Neural cell (in vitro differentiated cells): ENCODE results near the gene MGAT4A. TPM values are rescaled to one million over a fixed set of nuclear protein-coding genes. Genes with fewer than 3 reads are reported as not detected.

Source experiments
- H2AFZ ChIP-seq: fragments of 200-600, 300-800 bp; sonication (generic), shearing (Covaris generic); 2 replicates; pipeline ENCODE4 v1.6.0; 2014; ENCODE audit warnings: low read depth, mild to moderate bottlenecking, antibody characterized with exemption, low read length, moderate library complexity
- H3F3A ChIP-seq: fragments of 200-600 bp; shearing (Covaris generic); 2 replicates; pipeline ENCODE4 v1.6.1; 2016; ENCODE audit warnings: mild to moderate bottlenecking, moderate library complexity, mixed read lengths, antibody characterized with exemption, low read length; ENCODE audit not compliant: insufficient read depth, poor library complexity, severe bottlenecking
- H3K27ac ChIP-seq: fragments of 200-600, 300-800 bp; sonication (generic), shearing (Covaris generic); 2 replicates; pipeline ENCODE4 v1.5.1; 2014; ENCODE audit warnings: mild to moderate bottlenecking, low read length, moderate library complexity
- H3K27me3 ChIP-seq: fragments of 300-800, 200-600 bp; sonication (generic), shearing (Covaris generic); 2 replicates; pipeline ENCODE4 v1.6.0; 2014; ENCODE audit warnings: mild to moderate bottlenecking, low read depth, low read length, moderate library complexity; ENCODE audit not compliant: insufficient read depth
- H3K36me3 ChIP-seq: fragments of 300-800, 200-600 bp; sonication (generic), shearing (Covaris generic); 2 replicates; pipeline ENCODE4 v1.5.1; 2014; ENCODE audit warnings: mild to moderate bottlenecking, antibody characterized with exemption, low read length, moderate library complexity; ENCODE audit not compliant: insufficient read depth
- H3K4me2 ChIP-seq: fragments of 300-800, 200-600 bp; sonication (generic), shearing (Covaris generic); 2 replicates; pipeline ENCODE4 v1.6.0; 2014; ENCODE audit warnings: mild to moderate bottlenecking, low read length
- H3K4me3 ChIP-seq: fragments of 300-800, 200-600 bp; sonication (generic), shearing (Covaris generic); 2 replicates; pipeline ENCODE4 v1.5.1; 2014; ENCODE audit warnings: mild to moderate bottlenecking, low read length, moderate library complexity
- H3K79me2 ChIP-seq: fragments of 200-600 bp; shearing (Covaris generic); replicated peaks from 2 replicates; pipeline ENCODE4 v1.6.0; 2014; ENCODE audit warnings: mild to moderate bottlenecking, low read length, moderate library complexity; ENCODE audit not compliant: insufficient read depth
- H3K9ac ChIP-seq: fragments of 300-800, 200-600 bp; sonication (generic), shearing (Covaris generic); 2 replicates; pipeline ENCODE4 v1.6.1; 2016; ENCODE audit warnings: mild to moderate bottlenecking, low read length, mixed read lengths
- H3K9me2 ChIP-seq: fragments of 200-600 bp; shearing (Covaris generic); 2 replicates; pipeline ENCODE4 v1.6.1; 2016; ENCODE audit warnings: mild to moderate bottlenecking, low read length, mixed read lengths; ENCODE audit not compliant: insufficient read depth
- H3K9me3 ChIP-seq: fragments of 200-600, 300-800 bp; sonication (generic), shearing (Covaris generic); 2 replicates; pipeline ENCODE4 v1.6.1; 2016; ENCODE audit warnings: mild to moderate bottlenecking, mixed run types, low read length, moderate library complexity, mixed read lengths
- H4K20me1 ChIP-seq: fragments of 200-600 bp; shearing (Covaris generic); 2 replicates; pipeline ENCODE4 v1.6.1; 2016; ENCODE audit warnings: mild to moderate bottlenecking, mixed run types; ENCODE audit not compliant: insufficient read depth
- CTCF ChIP-seq: fragments of 450-650 bp; IDR thresholded peaks from 2 replicates; pipeline ENCODE4 v1.5.1; 2014; ENCODE audit warnings: antibody characterized with exemption, mild to moderate bottlenecking, moderate library complexity; ENCODE audit not compliant: poor library complexity, severe bottlenecking
- EP300 ChIP-seq: fragments of 450-650 bp; conservative IDR thresholded peaks from 2 replicates; pipeline ENCODE4 v1.6.1; 2014; ENCODE audit warnings: antibody characterized with exemption, mild to moderate bottlenecking, moderate library complexity; ENCODE audit not compliant: poor library complexity, severe bottlenecking
- EZH2 ChIP-seq: fragments of 200-600, 300-800 bp; shearing (Covaris generic), sonication (generic); IDR thresholded peaks from 2 replicates; pipeline ENCODE4 v1.6.1; 2014; ENCODE audit warnings: antibody characterized with exemption, low read length, borderline replicate concordance, mild to moderate bottlenecking; ENCODE audit not compliant: insufficient read depth, poor library complexity, severe bottlenecking
- MXI1 ChIP-seq: fragments of 450-650 bp; conservative IDR thresholded peaks from 2 replicates; pipeline ENCODE4 v1.6.1; 2014; ENCODE audit warnings: antibody characterized with exemption, mild to moderate bottlenecking; ENCODE audit not compliant: poor library complexity, severe bottlenecking
- POLR2AphosphoS5 ChIP-seq: IDR thresholded peaks from 2 replicates; pipeline ENCODE4 v1.6.1; 2012
- RAD21 ChIP-seq: fragments of 450-650 bp; conservative IDR thresholded peaks from 2 replicates; pipeline ENCODE4 v1.6.1; 2014; ENCODE audit warnings: antibody characterized with exemption, mild to moderate bottlenecking, moderate library complexity
- REST ChIP-seq: IDR thresholded peaks from 2 replicates; pipeline ENCODE4 v1.6.1; 2012; ENCODE audit warnings: borderline replicate concordance
- SMC3 ChIP-seq: fragments of 450-650 bp; conservative IDR thresholded peaks from 2 replicates; pipeline ENCODE4 v1.6.1; 2014; ENCODE audit warnings: antibody characterized with exemption, mild to moderate bottlenecking, moderate library complexity; ENCODE audit not compliant: poor library complexity
- TAF1 ChIP-seq: IDR thresholded peaks from 2 replicates; pipeline ENCODE4 v1.6.1; 2012; ENCODE audit warnings: low read depth
- polyA plus RNA-seq: library from polyadenylated mRNA; depleted of rRNA; stranded (reverse); fragments of >200 nt; gene quantifications from 2 replicates; pipeline ENCODE4 v1.2.3, GENCODE V29; 2014

Gene MGAT4A
- polyA plus RNA-seq, 1 donor from 2014 or later: 54.8 TPM

GRCh38 chr2:98761909-98762308, 31.0 kb upstream of the MGAT4A start:
- H2AFZ ChIP-seq: no peak overlapping the region
- TF ChIP-seq RAD21 (no peak), EZH2 (no peak), CTCF (no peak), POLR2AphosphoS5 (no peak), MXI1 (no peak), TAF1 (no peak), SMC3 (no peak), REST (no peak), EP300 (no peak)
- no peaks in the 10 kb centered on the region for H4K20me1 ChIP-seq
- H3K79me2 ChIP-seq: no peaks in the 10 kb centered on the region
- H3K27me3 ChIP-seq: no peaks in the 10 kb centered on the region
- H3K27ac ChIP-seq: no peak overlapping the region
- H3K9ac ChIP-seq: no peak overlapping the region
- no peak overlapping the region for H3K4me2 ChIP-seq
- no peaks in the 10 kb centered on the region for H3F3A ChIP-seq
- no peaks in the 10 kb centered on the region for H3K9me3 ChIP-seq
- H3K4me3 ChIP-seq: no peak overlapping the region
- H3K9me2 ChIP-seq: no peaks in the 10 kb centered on the region
- no peaks in the 10 kb centered on the region for H3K36me3 ChIP-seq

- Histone ChIP-seq H3K9me2 (no peaks in the 10 kb centered on the region), H3K36me3 (no peaks in the 10 kb centered on the region), H4K20me1 (no peaks in the 10 kb centered on the region), H3K9ac (no peak overlapping the region), H3K9me3 (no peaks in the 10 kb centered on the region), H3K27ac (no peak overlapping the region), H3K4me2 (no peak overlapping the region), H2AFZ (no peak overlapping the region), H3K4me3 (no peak overlapping the region), H3K27me3 (no peaks in the 10 kb centered on the region), H3F3A (no peaks in the 10 kb centered on the region), H3K79me2 (no peaks in the 10 kb centered on the region)
- TF ChIP-seq EP300 (no peak), EZH2 (no peak), POLR2AphosphoS5 (no peak), CTCF (no peak), REST (no peak), RAD21 (no peak), MXI1 (no peak), SMC3 (no peak), TAF1 (no peak)
Observed at GRCh38 chr2:98761267-98761781, 30.4 kb upstream of the MGAT4A start.
